ENCODE data around the gene PILRB. TPM values are rescaled to one million over a fixed set of nuclear protein-coding genes. Genes with fewer than 3 reads are reported as not detected.
"Not testable (repeated sequence)": the region's sequence is repeated elsewhere in the genome, so short reads cannot be mapped to it uniquely, and the experiment has no call there.

Gene PILRB
- polyA plus RNA-seq, 1 donor from 2014 or later = 222 TPM

- H3K36me3 ChIP-seq (ENCODE audit: insufficient read depth, low read length); H3K27ac ChIP-seq (ENCODE audit: low read length); H3F3A ChIP-seq (ENCODE audit: insufficient read depth, low read length, poor library complexity, severe bottlenecking); H3K9me3 ChIP-seq (ENCODE audit: low read length); H4K20me1 ChIP-seq (ENCODE audit: insufficient read depth); H2AFZ ChIP-seq (ENCODE audit: low read depth, low read length); H3K9ac ChIP-seq (ENCODE audit: low read length); H3K79me2 ChIP-seq (replicated peaks; ENCODE audit: insufficient read depth, low read length); H3K27me3 ChIP-seq (ENCODE audit: insufficient read depth, low read depth, low read length); H3K4me2 ChIP-seq (ENCODE audit: low read length); H3K9me2 ChIP-seq (ENCODE audit: insufficient read depth, low read length); H3K4me3 ChIP-seq (ENCODE audit: low read length): not testable (repeated sequence)
- TF ChIP-seq, protein P1, sequence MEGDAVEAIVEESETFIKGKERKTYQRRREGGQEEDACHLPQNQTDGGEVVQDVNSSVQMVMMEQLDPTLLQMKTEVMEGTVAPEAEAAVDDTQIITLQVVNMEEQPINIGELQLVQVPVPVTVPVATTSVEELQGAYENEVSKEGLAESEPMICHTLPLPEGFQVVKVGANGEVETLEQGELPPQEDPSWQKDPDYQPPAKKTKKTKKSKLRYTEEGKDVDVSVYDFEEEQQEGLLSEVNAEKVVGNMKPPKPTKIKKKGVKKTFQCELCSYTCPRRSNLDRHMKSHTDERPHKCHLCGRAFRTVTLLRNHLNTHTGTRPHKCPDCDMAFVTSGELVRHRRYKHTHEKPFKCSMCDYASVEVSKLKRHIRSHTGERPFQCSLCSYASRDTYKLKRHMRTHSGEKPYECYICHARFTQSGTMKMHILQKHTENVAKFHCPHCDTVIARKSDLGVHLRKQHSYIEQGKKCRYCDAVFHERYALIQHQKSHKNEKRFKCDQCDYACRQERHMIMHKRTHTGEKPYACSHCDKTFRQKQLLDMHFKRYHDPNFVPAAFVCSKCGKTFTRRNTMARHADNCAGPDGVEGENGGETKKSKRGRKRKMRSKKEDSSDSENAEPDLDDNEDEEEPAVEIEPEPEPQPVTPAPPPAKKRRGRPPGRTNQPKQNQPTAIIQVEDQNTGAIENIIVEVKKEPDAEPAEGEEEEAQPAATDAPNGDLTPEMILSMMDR (IDR thresholded peaks at IDR 0.05; ENCODE audit: poor library complexity, severe bottlenecking) = peak; percentile 47
These were observed 13.2 kb upstream of the PILRB start for GRCh38 chr7:100344560-100345287.

GRCh38 chr7:100345288-100345672, 12.6 kb upstream of the PILRB start:
- not testable (repeated sequence) for H3K79me2 ChIP-seq (replicated peaks; ENCODE audit: insufficient read depth, low read length); H3K9me3 ChIP-seq (ENCODE audit: low read length); H3K9ac ChIP-seq (ENCODE audit: low read length); H2AFZ ChIP-seq (ENCODE audit: low read depth, low read length); H3K9me2 ChIP-seq (ENCODE audit: insufficient read depth, low read length); H3K27ac ChIP-seq (ENCODE audit: low read length); H3K27me3 ChIP-seq (ENCODE audit: insufficient read depth, low read depth, low read length); H3F3A ChIP-seq (ENCODE audit: insufficient read depth, low read length, poor library complexity, severe bottlenecking); H4K20me1 ChIP-seq (ENCODE audit: insufficient read depth); H3K4me3 ChIP-seq (ENCODE audit: low read length); H3K4me2 ChIP-seq (ENCODE audit: low read length); H3K36me3 ChIP-seq (ENCODE audit: insufficient read depth, low read length)
- TF ChIP-seq, protein P1 (IDR thresholded peaks at IDR 0.05; ENCODE audit: poor library complexity, severe bottlenecking) = peak; percentile 26

DNA sequence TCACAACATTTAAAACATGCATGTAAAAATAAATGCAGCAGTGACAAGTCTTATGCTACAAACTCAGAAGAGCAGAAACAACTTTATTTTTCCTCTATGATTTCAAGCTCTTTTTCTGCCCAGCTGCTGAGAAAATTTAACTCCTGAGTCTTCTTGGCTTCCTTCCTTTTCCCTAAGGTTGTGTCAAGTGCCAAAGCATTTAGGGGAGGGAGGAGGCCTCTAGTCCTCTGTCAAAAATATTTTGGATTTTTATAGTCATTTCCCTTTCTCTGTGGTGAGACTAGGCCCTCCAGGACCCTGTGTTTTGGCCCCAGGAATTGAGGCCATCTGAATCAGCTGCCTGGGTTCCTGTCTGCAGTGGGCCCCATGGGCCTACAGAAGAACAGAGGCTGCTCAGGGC, 11.0 kb upstream of the PILRB start:
- no peak overlapping the region for H3K27ac ChIP-seq (ENCODE audit: low read length)
- no peaks in the 10 kb centered on the region for H3K9me3 ChIP-seq (ENCODE audit: low read length)
- H2AFZ ChIP-seq (ENCODE audit: low read depth, low read length) = no peak overlapping the region
- H3K36me3 ChIP-seq (ENCODE audit: insufficient read depth, low read length) = no peaks in the 10 kb centered on the region
- no peak for TF ChIP-seq TAF1 (IDR thresholded peaks at IDR 0.05; ENCODE audit: low read depth)
- TF ChIP-seq SMC3 (conservative IDR thresholded peaks at IDR 0.05; ENCODE audit: poor library complexity) = no peak
- TF ChIP-seq, protein P1 (IDR thresholded peaks at IDR 0.05; ENCODE audit: poor library complexity, severe bottlenecking) = no peak
- TF ChIP-seq EP300 (conservative IDR thresholded peaks at IDR 0.05; ENCODE audit: poor library complexity, severe bottlenecking) = no peak
- H4K20me1 ChIP-seq (ENCODE audit: insufficient read depth) = no peaks in the 10 kb centered on the region
- H3K9me2 ChIP-seq (ENCODE audit: insufficient read depth, low read length) = no peaks in the 10 kb centered on the region
- no peak overlapping the region for H3K9ac ChIP-seq (ENCODE audit: low read length)
- no peak overlapping the region for H3K4me3 ChIP-seq (ENCODE audit: low read length)
- no peaks in the 10 kb centered on the region for H3K79me2 ChIP-seq (replicated peaks; ENCODE audit: insufficient read depth, low read length)
- H3K27me3 ChIP-seq (ENCODE audit: insufficient read depth, low read depth, low read length) = no peaks in the 10 kb centered on the region
- no peak overlapping the region for H3K4me2 ChIP-seq (ENCODE audit: low read length)
- no peaks in the 10 kb centered on the region for H3F3A ChIP-seq (ENCODE audit: insufficient read depth, low read length, poor library complexity, severe bottlenecking)

All from neural cell (in vitro differentiated cells).